GM21447 (cell line): ENCODE measurements around the gene PRAF2.

Experiments
- ATAC-seq: cut with Tn5 transposase; IDR thresholded peaks from one replicate; pipeline ENCODE4 v1.9.1; 2021; ENCODE audit not compliant: unreplicated experiment

Gene PRAF2

GRCh38 chrX:49075347-49075746 lies 1.5 kb upstream of the PRAF2 start:
- ATAC-seq, result no peak

GRCh38 chrX:49072712-49073095 lies 1.1 kb downstream of the PRAF2 start:
- ATAC-seq, result no peak

DNA sequence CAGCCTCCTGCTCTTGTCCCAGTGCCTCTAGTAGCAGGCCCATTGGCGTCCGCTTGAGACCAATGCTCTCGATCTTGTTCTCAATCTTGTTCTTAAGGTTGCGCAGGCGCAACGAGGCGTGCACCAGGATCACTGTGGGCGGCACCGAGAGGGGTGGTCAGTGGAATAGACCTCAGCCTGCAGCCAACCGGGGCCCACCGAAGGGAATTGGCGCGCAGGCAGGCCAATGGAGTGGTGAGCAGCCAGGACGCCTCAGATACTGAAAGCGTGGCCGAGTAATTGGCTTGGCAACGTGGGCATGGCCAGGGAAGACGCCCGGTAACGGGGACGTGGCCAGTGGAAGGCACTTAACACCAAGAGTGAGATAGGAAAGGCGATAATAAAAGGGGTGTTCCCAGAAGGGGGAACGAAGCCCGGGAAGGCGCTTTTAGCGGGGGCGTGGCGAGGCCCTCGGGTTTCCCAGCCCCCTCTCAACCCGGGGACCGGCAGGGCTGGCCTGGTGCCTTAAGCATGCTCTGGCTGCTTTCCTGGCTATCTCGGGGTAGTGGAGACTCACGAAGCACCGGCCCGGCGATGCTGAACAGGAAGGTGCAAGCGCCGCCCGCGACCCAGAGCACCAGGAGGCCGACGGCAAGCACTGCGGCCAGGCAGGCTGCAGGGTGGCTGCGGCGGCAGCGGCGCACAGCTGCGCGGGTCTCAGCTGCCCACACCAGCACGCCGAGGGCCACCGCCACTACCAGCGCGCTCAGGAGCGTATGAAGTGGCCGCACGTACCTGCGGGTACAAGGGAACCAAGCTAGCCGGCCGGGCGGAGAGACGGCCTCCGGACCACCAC lies 1.7 kb downstream of the PRAF2 start:
- no peak for ATAC-seq

DNA sequence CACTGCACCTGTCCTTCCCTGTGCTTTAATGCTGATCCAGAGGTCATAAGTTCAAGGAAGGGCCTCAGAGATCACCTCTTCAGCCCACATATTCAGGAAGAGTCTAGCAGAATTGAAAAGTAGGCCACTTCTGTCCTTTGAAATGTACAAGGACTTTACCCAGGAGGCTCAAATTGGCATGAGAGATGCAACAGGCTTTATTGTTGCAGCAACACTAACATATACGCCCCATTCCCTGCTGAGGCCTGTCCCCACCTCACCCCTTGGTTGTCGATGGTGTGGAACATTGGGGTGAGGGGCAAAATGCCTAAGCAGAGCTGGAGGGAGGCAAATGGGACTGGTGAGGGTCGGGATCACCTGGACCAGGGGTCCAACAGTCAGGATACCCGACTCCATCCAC lies 2.8 kb downstream of the PRAF2 start:
- ATAC-seq, result no peak

GRCh38 chrX:49069038-49069437 lies 4.8 kb downstream of the PRAF2 start:
- ATAC-seq, result no peak

DNA sequence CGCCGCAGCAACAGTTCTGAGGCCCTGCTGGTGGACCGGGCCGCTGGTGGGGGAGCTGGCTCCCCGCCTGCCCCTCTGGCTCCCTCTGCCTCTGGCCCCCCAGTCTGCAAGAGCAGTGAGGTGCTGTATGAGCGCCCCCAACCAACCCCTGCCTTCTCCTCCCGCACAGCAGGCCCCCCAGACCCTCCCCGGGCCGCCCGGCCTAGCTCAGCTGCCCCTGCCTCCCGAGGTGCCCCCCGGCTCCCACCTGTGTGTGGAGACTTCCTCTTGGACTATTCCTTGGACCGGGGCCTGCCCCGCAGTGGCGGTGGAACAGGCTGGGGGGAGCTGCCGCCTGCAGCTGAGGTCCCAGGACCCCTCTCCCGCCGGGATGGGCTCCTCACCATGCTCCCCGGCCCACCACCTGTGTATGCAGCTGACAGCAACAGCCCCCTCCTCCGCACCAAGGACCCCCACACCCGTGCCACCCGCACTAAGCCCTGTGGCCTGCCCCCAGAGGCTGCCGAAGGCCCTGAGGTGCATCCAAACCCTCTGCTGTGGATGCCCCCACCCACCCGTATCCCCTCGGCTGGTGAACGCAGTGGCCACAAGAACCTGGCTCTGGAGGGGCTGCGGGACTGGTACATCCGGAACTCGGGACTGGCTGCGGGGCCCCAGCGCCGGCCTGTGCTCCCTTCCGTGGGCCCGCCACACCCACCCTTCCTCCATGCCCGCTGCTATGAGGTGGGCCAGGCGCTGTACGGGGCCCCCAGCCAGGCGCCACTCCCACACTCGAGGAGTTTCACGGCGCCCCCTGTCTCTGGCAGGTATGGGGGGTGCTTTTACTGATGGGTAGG lies 6.3 kb downstream of the PRAF2 start:
- no peak for ATAC-seq

- no peak for ATAC-seq
These were observed 7.1 kb downstream of the PRAF2 start for GRCh38 chrX:49066690-49067089.

- no peak for ATAC-seq
These were observed 7.5 kb downstream of the PRAF2 start for GRCh38 chrX:49066278-49066677.

DNA sequence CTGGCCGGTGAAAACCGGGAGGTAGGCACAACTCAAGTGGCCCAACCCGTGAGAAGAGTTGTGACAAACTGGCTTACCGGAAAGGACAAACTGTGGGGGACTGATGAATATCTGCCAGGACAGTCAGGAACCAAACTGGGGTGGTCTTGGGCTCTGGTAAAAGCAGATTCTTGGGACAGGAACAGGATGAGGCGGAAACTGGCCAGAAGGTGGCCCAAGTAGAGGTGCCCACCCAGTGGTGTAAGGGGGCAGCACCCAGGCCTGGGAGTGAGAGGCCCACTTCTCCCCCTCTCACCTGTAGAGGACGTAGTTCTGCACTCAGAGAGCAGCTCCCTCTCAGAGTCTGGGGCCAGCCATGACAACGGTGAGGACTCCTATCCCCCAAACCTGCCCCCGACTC lies 9.1 kb downstream of the PRAF2 start:
- ATAC-seq, result no peak

- ATAC-seq, result no peak
These were observed 9.5 kb downstream of the PRAF2 start for GRCh38 chrX:49064303-49064702.

GRCh38 chrX:49063715-49064114 lies 10.1 kb downstream of the PRAF2 start:
- ATAC-seq, result no peak

DNA sequence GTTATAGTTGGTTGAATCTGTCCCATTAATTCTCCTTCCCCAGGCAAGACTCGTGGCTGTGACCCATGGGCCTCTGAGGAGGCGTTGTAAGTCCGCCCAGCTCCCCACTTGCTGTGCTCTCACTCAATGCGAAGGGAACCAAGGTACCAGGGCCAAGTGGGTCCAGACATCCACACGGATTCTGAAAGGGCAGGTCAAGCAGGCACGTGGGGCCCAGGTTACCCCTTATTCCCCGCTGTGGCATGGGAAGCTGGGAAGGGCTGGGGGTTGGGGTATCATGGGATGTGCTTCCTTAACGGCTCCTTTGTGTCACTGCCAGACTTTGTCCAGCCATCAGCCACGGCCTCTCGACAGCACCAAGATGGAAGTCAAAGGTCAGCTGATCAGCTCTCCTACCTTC lies 11.9 kb downstream of the PRAF2 start:
- ATAC-seq, result no peak

DNA sequence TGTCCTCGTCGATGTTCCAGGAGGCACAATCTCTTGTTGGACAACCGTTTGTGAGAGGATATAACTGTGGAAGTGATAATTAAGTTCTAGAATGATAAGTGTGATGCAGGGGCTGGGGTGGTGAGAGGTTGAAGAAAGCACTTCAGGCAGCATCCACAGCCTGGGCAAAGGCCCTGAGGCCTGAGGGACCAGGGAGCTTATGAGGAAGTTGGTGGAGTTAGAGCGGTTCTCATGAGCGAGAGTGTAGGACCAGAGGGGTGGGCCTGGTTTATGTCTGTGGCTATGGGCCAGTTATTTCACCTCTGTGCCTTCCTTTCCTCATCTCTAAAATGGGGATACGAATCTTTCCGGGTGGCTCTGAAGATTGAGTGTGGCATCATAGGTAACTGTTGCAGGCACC lies 12.3 kb downstream of the PRAF2 start:
- no peak for ATAC-seq

DNA sequence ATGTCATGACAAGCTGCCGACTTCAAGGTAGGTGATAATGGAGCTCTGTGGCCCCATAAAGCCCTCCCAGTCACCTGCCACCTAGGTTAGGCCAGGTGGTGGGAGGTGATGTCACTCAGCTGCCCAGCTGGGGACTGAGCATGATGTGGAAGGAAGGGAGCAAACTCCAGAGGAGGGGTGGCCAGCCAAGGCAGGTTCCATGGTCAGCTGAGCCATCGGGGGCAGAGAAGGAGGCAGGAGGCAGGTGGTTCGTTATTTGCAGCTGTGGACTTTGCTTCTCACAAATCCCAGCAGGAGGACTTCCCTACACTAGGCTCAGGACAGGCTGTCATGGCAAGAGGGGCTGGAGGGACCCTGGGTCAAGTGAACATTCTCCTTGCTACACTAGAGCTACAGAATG lies 12.9 kb downstream of the PRAF2 start:
- no peak for ATAC-seq

GRCh38 chrX:49059681-49060085 lies 14.1 kb downstream of the PRAF2 start:
- no peak for ATAC-seq

DNA sequence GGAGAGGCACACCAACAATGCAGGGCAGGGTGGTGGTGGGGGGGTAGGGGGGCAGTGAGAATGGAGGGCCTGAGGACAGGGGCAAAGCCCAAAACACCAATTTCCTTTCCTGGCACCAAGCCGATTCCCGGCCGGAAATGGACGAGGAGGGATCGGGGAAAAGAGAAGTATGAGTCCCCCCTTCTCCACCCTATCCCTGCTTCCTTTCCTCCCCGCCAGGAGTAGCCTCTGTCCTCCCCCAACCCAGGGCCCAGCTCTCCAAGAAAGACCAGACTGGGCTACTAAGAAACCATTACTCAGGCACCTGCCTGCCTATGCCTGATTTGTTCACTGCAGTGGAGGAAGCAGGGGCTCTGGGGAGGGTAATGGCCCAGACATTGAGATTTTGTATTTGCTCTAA lies 14.6 kb downstream of the PRAF2 start:
- ATAC-seq, result no peak

DNA sequence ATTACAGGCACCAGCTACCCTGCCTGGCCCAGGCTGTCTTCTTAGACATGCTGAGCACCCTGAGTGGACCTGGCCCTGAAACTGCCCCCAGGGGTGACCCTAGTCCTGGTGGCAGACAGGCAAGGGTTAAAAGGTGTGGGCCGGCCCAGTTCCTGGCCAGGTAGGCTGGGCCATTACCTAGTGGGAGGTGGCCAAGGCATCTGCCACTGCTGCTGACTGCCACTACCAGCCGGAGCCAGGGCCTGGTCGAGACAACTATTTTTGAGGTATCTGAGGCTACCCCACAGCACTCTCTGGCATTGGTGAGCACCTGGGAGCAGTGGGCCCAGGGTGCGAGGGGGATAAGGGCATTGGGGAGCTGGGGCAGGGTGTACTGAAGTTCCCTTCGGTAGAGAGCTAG lies 15.0 kb downstream of the PRAF2 start, which contains the start of gene CCDC120:
CCDC120 (plus strand) TSS at position 206 of the 400 bp plus-strand sequence. CDS start 3,043 bp downstream, outside the sequence.
- no peak for ATAC-seq

DNA sequence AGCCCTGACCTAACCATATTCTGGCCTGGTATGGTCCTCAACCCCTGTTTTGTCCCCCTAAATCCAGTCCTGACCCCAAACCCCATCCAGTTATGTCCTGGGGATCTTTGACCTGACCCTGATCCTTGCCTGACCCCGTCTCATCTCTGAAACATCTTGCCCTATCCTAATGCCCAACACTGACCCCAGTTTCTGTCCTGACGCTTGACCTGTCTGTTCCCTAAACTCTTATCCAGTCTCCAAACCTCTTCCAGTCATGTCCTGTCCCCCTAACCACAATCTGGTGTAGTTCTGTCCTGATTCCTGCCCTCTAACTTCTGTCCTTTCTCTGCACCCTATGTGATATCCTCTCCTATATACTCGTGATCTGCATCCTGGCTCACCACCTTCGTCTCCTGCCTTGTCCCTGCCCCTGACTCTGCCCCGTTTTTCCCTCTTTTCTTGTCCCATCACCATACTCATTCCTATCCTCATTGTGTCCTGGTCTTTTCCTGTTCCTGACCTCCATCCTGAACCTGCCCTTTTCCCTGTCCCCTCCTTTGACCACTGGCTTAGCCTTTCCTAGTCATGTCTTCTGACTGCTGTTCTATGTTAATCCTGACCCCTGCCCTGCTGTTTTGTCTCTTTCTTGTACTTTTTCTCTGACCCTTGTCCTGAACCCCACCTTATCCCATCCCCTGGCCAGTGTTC lies 19.6 kb downstream of the PRAF2 start:
- ATAC-seq, result no peak

GRCh38 chrX:49053223-49054072 lies 20.4 kb downstream of the PRAF2 start:
- ATAC-seq, result peak; percentile 51

DNA sequence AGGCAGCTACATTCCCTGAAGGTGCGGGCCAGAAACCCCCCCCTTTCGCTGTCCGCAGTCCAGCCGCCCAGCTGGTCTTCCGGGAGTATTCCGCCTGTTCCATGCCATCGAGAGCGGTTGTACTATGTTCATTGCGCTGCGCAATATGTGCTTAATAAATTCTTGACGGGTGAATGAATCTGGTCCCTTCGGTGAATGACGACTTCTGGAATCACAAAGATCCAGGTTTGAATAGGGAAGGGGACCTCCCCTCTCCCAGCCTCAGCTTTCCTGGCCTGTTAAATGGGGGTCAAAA lies 29.9 kb downstream of the PRAF2 start:
- no peak for ATAC-seq
